GM19395 (cell line): Measurements from ENCODE around the gene CHMP6.
"Not testable (repeated sequence)": the region's sequence is repeated elsewhere in the genome, so short reads cannot be mapped to it uniquely, and the experiment has no call there.

Source experiments
- ATAC-seq: cut with Tn5 transposase; IDR thresholded peaks from one replicate; pipeline ENCODE4 v1.9.1; 2021; ENCODE audit warnings: mild to moderate bottlenecking, moderate library complexity; ENCODE audit not compliant: unreplicated experiment

Gene CHMP6

DNA sequence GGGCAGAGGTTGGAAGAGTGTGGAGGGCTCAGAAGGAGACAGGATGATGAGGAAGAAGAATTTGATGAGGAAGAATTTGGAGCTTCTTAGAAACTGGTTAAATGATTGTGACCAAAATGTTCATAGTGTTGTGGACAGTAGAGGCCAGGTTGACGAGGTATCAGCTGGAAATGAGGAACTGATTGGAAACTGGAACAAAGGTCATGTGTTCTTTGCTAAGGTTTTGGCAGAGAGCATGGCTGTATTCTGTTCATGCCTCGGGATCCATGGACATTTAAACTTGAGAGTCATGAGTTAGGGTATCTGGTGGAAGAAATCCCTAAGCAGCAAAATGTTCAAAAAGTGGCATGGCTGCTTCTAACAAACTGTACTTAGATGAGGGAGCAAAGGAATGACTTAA, 19.3 kb downstream of the CHMP6 start:
- no peak for ATAC-seq

DNA sequence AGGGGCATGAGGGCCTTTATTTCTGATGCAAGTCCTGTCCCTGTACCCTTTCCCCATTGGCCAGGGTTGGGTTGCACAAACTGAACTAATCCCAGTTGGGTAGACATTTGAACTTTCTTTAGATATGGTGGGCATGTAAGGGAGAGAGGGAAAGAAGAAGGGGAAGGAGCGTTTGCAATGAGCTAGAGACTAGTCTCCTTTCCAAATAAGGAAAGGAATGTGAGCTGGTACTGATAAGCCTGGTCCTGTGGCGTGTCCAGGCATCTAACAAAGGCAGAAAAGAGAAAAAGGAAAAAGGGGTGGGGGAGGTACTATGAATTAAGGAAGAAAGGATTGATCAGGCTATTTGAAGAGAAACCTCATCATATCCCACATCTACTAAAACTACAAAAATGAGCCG, 20.3 kb downstream of the CHMP6 start:
- ATAC-seq, result no peak

DNA sequence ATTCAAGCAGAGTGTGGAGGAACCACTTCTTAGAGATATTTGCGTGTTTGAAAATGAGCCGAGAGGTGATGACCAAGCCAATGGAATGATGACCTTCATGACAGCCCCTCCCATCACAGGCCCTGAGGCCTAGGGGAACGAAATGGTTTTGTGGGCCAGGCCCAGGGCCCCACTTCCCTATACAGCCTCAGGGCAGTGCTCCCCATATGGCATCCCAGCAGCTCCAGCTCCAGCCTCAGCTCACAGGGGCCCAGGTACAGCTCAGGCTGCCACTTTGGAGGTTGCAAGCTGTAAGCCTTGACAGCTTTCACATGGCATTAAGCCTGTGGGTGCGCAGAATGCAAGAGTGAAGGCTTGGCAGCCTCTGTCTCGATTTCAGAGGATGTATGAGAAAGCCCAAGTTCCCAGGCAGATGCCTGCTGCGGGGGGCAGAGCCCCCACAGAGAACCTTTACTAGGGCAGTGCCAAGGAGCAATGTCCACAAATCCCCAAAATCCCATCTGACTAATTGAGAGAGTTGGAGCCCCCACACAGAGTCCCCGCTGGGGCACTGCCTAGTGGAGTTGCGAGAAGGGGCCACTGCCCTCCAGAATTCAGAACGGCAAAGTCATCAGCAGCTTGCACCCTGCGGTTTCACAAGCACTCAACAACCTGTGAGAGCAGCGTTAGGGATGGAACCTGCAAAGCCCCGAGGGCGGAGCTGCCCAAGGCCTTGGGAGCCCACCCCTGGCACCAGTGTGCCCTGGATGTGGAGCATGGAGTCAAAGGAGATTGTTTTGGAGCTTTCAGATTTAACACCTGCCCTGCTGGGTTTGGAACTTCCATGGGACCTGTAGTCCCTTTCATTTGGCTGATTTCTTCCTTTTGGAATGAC, 21.2 kb downstream of the CHMP6 start:
- no peak for ATAC-seq

DNA sequence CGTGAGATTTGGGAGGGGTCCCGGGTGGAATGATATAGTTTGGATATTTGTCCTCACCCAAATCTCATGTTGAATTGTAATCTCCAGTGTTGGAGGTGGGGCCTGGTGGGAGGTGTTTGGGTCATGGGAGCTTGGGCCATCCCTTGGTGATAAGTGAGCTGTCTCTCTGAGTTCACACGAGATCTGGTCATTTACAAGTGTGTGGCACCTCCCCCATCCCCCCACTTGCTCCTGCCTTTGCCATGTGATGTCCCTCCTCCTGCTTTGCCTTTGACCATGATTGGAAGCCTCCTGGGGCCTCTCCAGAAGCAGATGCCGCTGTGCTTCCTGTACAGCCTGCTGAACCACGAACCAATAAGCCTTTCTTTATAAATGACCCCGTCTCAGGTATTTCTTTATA, 22.0 kb downstream of the CHMP6 start:
- ATAC-seq, result no peak

DNA sequence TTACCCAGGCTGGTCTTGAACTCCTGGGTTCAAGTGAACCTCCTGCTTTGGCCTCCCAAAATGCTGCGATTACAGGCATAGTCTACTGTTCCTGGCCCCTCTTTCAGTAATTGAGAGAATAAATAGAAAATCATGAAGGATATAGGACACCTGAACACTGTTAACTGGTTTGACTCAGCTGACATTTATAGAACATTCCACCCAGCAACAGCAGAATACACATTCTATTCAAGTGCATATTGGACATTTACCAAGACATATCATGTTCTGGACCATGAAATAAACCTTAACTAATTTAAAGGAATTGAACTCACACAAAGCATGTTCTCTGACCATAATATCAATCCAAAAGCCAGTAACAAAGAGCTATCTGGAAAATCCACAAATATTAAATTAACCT, 23.5 kb downstream of the CHMP6 start:
- no peak for ATAC-seq

DNA sequence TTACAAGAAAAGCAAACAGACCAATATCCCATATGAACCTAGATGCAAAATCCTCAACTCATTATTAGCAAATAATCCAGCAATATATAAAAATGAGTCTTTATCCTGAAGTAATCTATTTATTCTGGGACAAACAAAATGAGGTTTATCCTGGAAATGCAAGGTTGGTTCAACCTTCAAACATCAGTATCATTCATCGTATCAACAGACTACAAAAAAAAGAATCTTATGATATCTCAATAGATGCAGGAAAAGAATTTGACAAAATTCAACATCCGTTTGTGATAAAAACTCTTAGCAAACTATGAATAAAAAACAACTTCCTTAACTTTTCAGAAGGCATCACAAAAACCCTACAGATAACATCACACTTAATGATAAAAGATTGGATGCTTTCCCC, 24.9 kb downstream of the CHMP6 start:
- ATAC-seq, result no peak

DNA sequence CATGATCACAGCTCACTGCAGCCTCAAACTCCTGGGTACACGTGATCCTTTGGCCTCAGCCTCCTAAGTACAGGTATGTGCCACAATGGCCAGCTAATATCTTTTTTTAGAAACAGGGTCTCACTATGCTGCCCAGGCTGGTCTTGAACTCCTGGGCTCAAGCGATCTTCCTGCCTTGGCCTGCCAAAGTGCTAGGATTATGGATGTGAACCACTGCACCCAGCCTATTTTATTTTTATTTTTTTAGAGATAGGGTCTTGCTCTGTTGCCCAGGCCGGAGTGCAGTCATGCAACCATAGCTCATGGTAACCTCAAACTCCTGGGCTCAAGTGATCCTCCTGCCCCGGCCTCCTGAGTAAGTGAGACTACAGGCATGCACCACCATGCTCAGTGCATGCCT, 25.7 kb downstream of the CHMP6 start:
- ATAC-seq, result not testable (repeated sequence)

DNA sequence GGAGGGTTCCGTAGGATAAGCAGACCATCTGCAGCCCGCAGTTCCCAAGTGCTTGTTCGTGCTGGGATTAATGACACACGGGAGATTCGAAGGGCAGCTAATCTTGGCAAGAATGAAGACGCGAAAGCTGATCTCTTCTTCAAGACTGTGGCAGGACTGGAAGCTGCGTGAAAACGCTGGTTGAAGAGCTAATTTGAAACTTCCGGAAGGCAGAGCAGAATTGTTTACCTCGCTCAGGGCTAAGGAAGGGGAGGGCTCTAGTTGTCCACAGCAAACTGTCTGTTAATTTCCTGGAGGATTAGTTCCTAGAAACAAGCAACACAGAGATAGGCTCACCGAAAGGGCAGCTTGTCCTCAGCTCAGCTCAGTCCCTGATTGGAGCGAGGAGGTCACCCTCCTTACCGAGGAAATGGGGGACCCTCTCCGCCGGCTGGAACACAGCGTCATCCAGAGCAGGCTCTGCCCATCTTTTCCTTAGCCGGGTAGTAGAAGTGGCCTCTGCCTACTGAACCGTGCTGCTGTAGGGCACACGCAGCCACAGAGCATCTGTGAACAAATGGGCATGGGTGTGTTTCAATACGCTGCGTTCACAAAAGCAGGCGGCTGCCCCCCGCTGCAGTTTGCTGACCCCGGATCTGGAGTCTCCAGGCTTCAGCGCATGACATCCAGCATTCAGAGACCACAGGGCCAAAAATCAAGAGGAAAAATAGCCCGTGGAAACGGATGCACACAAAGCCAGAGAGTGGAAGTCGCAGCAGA, 26.6 kb downstream of the CHMP6 start:
- no peak for ATAC-seq

DNA sequence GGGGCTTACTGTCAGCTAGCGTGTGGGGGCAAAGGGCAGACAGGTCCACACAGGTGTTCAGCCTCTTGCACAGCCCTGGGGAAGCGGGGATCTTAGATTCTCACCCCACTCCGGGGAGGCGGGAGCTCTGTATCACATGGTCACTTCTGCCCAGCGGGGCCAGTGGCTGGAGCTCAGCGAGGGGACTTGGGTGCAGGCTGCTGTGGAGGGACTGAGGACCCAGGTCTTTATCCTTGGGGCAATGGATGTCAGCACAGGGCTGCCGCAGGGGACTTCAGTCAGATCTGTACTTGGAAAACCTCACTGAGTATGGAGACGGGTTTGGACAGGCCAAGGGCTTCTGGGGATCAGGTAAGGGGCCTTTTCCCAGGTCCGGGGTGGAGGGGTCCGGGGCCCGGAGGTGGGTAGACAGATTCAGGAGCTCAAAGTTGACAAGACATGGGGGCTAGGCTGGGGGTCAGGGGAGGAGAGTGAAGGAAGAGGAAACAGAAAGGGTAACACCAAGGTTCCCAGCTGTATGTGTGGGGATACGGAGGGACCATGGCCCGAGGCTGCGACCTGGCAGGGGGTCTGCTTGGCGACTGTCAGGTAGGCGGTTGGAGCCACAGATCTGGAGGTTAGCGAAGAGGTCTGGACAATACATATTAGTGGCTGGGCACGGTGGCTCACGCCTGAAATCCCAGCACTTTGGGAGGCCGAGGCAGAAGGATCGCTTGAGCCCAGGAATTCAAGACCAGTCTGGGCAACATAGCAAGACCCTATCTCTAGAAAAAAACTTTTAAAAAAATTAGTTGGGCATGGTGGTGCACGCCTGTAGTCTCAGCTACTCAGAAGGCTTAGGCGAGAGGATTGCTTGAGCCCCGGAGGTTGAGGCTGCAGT, 28.2 kb downstream of the CHMP6 start:
- ATAC-seq, result no peak

DNA sequence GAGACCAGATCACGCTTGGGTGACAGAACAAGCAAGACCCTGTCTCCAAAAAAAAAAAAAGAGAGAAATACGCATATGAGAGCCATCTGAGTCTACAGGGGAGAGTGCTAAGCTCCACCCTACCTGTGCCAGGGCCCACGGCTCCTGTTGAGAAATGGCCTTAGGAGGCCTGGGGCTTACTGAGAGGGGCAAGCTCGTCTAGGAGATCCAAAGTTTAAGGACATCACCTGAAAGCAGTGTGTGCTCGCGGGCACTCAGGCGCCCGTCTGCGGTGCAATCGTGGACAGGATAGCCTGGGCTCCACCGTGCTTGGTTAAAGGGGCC, 28.8 kb downstream of the CHMP6 start:
- no peak for ATAC-seq

DNA sequence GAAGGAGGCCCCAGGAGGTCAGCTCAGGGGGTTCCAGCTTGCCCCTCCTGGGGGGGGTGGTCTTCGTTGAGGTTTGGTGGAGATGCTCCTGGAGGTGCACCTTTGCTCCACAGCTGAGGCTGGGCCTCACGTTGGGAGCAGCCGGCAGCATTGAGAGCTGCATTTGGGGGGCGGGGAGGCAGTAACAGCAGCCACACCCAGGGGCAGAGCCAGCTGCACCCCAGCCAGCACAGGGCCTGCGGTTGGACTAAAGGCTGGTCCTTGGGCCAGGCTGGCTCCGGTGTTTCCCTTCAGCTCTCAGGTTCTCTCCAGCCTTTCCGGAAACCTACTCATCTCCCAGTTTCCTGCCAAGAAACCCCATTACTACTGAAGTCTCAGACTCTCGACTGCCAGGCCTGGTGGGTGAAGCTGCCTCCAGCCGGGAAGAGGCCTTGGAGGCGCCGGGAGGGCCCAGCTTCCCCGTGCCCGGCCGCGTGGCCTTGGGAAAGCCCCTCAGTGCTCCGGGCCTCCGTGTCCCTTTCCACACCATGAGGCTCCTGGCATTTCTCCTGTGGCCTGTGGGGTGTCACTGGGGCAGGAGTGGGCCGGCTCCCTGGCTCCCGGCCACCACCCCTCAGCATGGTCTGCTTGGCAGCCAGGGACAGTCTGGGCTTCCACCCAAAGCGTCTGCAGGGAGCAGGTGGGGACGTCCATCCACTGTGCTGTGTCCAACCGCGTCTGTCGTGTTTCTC, 29.3 kb downstream of the CHMP6 start:
- no peak for ATAC-seq

DNA sequence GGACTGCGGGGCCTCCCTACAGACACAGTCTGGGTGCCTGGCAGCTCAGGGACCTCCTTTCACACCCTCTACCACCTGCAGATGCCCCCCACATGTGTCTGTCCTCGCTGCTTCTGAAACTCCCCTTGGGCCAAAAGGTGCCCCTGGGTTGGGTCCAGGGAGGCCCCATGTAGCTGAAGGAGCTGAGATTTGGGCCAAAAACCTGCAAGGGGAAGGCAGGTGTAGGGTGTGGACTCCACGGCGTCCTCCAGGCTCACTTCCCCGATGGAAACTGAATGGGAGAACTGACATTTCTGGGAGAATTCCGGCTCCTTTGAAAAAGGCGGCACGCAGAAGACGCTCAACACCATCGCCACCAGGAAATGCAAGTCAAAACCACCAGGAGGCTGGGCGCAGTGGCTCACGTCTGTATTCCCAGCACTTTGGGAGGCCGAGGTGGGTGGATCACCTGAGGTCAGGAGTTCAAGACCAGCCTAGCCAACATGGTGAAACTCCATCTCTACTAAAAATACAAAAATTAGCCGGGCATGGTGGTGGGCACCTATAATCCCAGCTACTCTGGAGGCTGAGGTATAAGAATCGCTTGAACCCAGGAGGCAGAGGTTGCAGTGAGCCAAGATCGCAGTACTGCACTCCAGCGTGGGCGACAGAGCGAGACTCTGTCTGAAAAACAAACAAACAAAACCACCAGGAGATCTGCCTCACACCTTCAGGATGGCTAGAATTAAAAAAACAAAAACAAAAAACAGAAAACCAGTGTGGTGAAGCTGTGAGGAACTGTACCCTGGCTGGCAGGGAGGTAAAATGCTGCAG, 30.1 kb downstream of the CHMP6 start:
- ATAC-seq, result no peak

DNA sequence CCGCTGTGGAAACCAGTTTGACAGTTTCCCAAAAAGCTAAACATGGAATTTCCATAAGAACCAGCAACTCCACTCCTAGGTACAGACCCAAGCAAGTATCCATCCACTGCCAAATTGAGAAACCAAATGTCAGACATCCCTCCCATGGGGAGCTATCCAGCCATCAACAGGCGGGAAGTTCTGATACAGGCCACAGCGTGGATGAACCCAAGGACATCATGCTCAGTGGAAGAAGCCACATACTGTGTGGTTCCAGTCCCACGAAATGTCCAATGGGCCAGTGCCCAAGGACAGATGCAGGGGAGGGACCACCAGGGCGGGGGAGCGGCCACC, 30.7 kb downstream of the CHMP6 start:
- no peak for ATAC-seq

DNA sequence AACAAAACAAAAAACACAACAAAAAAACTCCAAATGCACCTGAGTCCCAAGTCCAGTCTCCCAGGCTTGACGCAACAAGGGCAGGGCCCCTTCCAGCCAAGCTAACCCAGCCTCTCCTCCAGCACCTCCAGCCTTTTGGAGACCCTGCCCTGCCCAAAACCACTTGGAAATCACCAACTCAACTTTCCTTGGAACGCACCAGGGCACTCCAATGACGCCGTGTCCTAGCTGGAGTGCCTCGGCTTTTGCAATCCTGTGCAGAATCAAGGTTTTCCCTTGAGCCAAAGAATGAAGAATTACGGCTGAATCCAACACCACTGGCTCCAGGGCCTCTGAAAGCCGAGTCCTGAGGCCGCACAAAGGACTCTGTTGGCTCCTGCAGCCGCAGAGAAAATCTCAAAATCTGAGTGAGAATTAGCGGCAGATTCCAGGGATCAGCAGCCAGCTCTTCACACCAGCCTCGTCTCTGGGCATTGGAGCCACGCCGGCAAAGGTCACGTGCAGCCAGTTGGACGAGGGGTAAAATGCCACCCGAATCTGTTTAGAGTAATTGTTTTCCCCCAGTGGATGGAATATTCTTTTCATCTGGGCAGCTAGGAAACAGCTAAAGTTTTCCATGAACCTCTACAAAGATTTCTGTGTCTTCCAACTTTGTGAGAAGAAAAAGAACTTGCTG, 33.6 kb downstream of the CHMP6 start:
- no peak for ATAC-seq

DNA sequence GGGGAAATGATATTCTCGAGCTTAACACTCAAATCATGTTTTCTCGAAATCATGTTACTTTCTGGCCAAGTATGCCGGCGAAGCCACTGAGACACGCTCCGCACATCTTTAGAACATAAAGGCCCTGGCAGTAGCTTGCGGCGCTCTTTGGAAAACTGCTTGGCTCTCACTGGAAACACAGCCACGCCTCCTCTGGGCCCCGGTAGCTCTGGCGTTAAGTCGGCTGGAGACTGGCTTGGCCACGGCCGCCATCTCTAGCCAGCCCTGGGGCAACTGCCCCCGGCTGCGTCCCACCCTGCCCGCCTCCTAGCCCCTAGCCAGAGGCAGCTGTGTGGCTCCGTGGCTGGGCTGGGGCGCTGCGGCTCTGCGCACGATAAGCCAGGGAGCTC, 34.1 kb downstream of the CHMP6 start:
- no peak for ATAC-seq

DNA sequence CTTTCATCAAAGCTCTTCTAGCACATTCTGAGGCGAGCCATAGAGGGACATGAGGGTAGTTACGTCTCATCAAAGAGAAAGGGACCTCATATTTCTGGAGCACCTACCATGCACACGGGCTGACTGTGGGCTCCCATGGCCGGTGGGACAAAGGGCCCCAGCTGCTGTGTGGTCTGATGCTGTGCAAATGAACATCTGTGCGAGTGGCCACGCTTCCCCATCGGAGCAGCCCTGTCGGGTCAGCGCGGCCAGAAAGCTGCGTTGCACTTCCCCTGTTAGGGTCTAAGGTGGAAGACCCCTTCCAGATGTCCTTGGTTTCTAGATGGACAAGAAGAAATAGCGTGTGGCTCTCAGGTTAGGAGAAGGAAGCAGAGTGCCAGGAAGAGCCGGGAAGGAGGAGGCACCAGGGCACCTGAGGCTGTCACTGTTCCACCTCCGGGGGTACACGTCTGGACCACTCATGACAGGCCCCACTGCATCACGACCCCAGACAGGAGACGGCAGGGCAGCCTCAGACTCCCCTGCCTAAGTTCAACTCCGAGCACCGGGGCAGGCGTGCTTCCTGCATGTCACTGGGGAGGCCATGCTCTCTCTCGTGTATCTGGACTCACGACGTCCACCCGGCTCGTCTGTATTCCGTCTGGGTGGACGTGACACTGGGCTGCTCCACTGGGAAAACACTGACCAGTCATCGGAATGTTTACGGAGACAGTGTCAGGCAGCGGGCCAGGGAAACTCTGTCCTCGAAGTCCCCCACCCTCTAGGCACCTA, 34.8 kb downstream of the CHMP6 start:
- ATAC-seq, result no peak

DNA sequence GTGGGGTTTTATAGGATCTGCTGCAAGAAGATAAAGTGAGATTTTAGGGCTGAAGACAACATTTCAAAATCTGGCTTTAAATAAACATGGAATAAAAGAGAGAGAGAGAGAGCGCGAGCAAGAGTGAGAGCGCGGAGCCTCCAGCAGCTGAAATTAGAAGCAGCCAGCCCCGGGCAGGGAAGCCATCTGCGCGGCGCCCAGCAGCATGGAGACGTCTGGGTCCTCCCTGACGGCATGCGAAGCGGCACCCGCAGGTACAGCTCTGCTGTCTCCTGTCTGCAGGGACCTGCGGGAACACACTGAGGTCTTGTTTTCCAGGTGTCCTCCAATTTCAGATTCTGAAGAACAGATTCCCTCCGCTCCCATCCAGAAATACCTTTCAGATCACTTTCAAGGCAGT, 35.4 kb downstream of the CHMP6 start:
- ATAC-seq, result no peak

DNA sequence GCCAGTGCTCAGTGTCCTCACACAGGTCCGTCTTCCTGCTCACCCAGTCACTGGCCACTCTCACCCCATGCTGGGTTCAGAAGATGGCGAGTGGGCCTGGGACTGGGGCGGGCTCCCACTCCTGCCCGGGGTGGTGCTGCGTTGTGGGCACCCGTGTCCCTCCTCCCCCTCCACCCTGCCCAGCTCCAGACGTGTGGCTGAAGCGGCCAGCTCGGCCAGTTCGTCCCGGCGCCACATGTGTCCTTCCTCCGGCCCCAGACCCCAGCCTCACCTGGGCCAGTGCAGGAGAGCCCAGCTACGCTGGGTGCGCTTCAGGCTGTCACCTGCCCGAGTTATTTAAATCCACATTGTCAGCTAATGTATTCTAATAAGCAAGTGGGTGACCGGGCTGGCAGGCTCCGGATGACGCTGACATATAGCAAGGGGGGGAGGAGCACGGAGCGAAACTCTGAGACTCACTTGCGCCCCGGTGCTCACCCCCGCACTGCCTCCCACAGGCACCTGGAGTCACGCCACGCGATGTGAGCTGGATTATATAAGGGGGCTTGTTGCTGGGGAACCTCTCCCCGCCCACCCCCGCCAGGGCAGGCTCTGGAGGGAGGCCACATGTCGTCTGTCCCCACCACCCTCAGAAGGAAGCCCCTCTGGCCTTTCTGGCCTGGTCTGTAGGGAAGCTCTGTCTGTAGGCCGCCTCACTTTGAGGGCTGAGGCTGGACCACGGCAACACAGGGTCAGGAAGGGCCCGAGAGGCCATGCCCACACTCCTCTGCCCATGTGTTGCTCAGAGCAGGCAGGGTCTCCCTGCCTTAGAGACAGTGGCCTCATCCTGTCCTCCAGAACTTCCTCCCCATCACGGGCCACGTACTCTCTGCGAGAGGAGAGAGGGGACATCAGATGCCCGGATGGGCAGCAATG, 36.2 kb downstream of the CHMP6 start:
- ATAC-seq, result no peak
